Activated effector memory CD4-positive, alpha-beta T cell treated with Interleukin-2 at 50 U/mL for 16 hours (primary cell): Measurements from ENCODE around the gene PCDHAC2.

Experiments
- DNase-seq: peaks from one replicate; pipeline ENCODE4 v3.0.0-alpha.2; 2020

Gene PCDHAC2

DNA sequence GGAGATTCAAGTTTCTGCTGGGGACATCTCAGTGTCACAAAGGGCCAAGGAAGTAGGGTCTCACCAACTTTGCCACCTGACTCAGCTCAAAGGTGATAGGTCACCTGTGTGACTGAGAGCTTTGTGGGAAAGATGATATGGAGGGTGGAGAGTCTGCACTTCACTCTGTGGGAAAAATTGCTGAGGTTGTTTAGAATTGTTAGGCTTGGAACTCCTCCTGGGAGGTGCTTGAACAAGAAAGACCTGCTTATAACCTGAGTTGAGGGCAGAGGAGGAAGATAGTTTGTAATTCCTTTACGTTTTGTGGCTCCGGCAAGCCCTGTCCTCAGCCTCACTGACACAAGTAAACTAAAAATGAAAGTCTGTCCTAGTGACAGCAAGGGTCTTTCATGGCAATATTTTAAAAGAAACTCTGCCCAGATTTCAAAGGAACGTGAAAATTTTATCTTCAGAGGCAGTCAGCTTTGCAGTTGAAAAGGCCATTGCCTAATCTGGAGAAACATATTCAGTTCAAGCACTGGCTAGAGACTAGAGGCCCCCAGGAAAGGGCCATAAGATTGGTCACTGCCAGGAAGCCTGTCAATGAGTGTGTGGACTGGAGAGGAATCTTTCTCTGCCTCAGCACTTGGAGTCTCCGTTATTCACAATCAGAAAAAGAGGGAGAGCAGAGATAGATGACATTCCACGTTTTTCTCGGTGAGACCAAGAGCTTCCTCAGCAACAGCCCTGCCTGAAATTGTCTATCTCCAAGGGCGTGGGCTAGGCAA, 23.2 kb downstream of the PCDHAC2 start:
- DNase-seq = no peak

GRCh38 chr5:140992828-140993227, 26.6 kb downstream of the PCDHAC2 start:
- no peak for DNase-seq

GRCh38 chr5:140996060-140996459, 29.8 kb downstream of the PCDHAC2 start:
- no peak for DNase-seq

GRCh38 chr5:140998921-140999410, 32.7 kb downstream of the PCDHAC2 start:
- no peak for DNase-seq

GRCh38 chr5:141001446-141001843, 35.2 kb downstream of the PCDHAC2 start:
- no peak for DNase-seq

GRCh38 chr5:141001844-141002604, 35.7 kb downstream of the PCDHAC2 start:
- no peak for DNase-seq

DNA sequence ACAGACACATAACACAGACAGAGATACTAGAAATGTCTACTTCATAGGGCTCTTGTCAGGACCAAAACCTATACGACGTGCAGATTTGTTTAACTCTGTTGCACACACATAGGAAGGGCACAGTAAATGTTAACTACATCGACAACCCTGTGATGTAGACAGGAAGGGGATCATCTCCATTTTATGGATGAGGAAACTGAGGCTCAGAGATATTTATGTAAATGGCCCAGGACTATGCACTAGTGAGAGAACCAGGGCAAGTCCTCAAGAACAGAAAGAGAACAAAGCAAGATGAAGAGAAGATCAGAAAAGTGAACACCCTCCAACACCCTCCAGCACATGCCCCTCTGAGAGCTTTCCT, 36.3 kb downstream of the PCDHAC2 start:
- no peak for DNase-seq

- no peak for DNase-seq
Observed at GRCh38 chr5:141003031-141003430, 36.8 kb downstream of the PCDHAC2 start.

DNA sequence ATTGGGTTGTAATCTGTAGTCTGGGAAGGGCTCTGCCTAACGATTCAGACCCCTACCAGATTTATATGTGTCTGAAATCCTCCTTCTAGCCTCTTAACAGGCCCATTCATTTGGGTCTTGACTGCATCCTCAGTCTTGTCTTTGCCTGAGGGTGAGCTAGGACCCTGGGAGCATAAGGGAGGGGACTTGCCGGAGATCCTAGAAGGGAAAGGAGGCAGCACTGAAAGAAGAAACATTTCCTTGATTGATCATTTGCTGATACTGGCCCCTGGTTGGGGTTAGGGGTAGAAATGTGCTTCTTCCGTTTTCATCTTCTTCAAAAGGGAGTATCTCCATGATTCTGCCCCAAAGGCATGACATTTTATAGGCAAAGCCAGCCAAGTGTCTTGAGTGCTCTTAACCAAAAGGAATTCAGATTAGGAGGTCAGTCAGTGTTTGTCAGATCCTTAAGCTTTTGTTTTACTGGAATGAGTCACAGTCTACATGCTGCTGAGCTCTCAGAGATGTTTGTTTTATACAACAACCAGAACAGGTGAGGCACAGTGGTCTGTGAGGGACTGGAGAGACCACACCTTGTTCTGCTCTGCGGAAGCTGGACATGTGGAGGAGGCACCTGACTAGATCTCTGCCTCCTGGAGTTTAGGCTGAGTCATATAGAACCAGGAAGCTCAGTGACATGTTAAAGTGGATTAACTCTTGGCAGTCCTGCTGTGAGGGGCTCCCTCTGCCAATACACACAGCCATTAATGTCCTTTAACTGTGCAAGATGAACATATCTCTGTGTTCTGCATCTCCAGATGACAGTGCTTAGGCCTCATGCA, 37.7 kb downstream of the PCDHAC2 start:
- DNase-seq = no peak

DNA sequence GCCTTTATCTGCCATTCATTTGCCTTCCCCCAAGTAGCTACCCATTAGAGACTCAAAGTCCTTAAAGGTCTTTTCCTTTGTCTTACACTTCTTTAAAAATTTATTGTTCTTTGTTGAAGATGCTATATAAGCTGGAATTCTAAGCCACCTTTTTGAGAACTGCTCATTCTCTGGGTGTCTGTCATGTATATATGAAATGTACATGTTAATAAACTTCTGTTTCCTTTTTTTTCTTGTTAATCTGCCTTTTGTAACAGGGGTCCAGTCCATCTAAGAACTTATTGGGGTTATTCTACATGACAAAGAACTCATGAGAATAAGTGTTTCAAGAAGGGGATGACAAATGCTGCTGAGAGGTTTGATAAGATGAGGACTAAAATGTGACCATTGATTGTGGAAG, 41.5 kb downstream of the PCDHAC2 start:
- DNase-seq = no peak

GRCh38 chr5:141010047-141010793, 43.9 kb downstream of the PCDHAC2 start:
- no peak for DNase-seq

- no peak for DNase-seq
Observed at GRCh38 chr5:141017943-141018342, 51.7 kb downstream of the PCDHAC2 start.
